Thyroid gland (tissue), 4 donors: Measurements from ENCODE around the gene CRTC3. TPM values are rescaled to one million over a fixed set of nuclear protein-coding genes. Genes with fewer than 3 reads are reported as not detected.

Experiments
- DNase-seq, 2 donors: peaks; one replicate each; pipeline ENCODE4 v3.0.0-alpha.2; 2019
- H3K27ac ChIP-seq, 3 donors: fragments of 200-600 bp; sonication (generic); 1 replicate in 2 of 3; 2 replicates in 1 of 3; pipeline ENCODE4 v1.5.1; 2016 to 2019; ENCODE audit warnings: mild to moderate bottlenecking in 1 of 3, moderate library complexity in 1 of 3
- H3K27me3 ChIP-seq: fragments of 200-600 bp; sonication (generic); one replicate; pipeline ENCODE4 v1.5.1; 2019
- H3K36me3 ChIP-seq, 2 donors: fragments of 200-600 bp; sonication (generic); one replicate each; pipeline ENCODE4 v1.5.1; 2016 to 2019
- H3K4me1 ChIP-seq, 2 donors: fragments of 200-600 bp; sonication (generic); one replicate each; pipeline ENCODE4 v1.5.1; 2017 to 2019
- H3K4me3 ChIP-seq, 3 donors: fragments of 200-600 bp; sonication (generic); replicated peaks in 1 of 3; 1 replicate in 2 of 3; 2 replicates in 1 of 3; pipeline ENCODE4 v1.5.1; 2016; ENCODE audit warnings: mild to moderate bottlenecking in 1 of 3
- H3K9me3 ChIP-seq: fragments of 200-600 bp; sonication (generic); one replicate; pipeline ENCODE4 v1.5.1; 2017
- POLR2A ChIP-seq, 2 donors: fragments of 450-650 bp; IDR thresholded peaks; one replicate each; pipeline ENCODE4 v1.6.1; 2017; ENCODE audit warnings: antibody characterized with exemption in 2 of 2, mild to moderate bottlenecking in 2 of 2, moderate library complexity in 1 of 2
- WGBS, 2 donors: methylation state at CpG; one replicate each; pipeline ENCODE4 v1.1.5; 2017; 5-methylcytosine and 5-hydroxymethylcytosine counted together
- intact Hi-C: fragments of 100-400 bp; cut with DNase I; formaldehyde crosslinking; loops from one replicate; pipeline ENCODE4 v1.15.1; 2023
- total RNA-seq, 4 donors: library from RNA; depleted of rRNA; stranded (reverse); fragments of >200 nt; gene quantifications; one replicate each; pipeline ENCODE4 v1.2.3, GENCODE V29; 2016
- TF ChIP-seq, protein P1 (sequence below), 6 experiments: fragments of 200-600 bp in 3 of 6; fragments of 450-650 bp in 3 of 6; sonication (generic) in 3 of 6; IDR thresholded peaks; one replicate each; pipeline ENCODE4 v1.5.1; 2016 to 2019; ENCODE audit warnings: antibody characterized with exemption in 6 of 6, mild to moderate bottlenecking in 2 of 6, inconsistent platforms in 1 of 6, moderate library complexity in 1 of 6

Gene CRTC3
- total RNA-seq, 4 donors from 2014 or later = 49.4 to 76.0 (median 62.6) TPM

DNA sequence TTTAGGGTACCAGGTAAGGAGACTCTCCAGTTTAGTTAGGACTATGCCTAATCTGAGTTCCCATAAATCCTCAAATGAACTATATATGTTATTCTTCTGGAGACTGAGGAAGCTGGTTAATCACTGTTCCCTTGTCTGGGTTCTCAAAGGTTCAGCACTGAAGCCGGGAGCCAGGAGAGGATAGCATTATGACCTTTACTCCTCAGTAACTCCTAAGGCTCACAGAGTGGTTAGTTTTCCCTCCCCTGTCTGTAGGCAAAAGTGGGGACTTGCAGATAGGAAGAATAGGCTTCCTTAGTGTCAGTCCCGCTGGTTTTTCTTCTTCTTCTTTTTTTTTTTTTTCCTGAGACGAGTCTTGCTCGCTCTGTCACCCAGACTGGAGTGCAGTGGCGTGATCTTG, 50.4 kb downstream of the CRTC3 start:
- no peak for DNase-seq
- Histone ChIP-seq H3K36me3 (no peaks in the 10 kb centered on the region), H3K27me3 (no peaks in the 10 kb centered on the region), H3K4me1 (peaks cover 28 to 42% of the 10 kb centered on the region in 2 donors), H3K4me3 (no peak overlapping the region), H3K9me3 (no peaks in the 10 kb centered on the region), H3K27ac (peak overlapping the region; percentile 19 to 70 (median 66))
- no peak for TF ChIP-seq POLR2A (IDR thresholded peaks at IDR 0.05)
- TF ChIP-seq, protein P1, sequence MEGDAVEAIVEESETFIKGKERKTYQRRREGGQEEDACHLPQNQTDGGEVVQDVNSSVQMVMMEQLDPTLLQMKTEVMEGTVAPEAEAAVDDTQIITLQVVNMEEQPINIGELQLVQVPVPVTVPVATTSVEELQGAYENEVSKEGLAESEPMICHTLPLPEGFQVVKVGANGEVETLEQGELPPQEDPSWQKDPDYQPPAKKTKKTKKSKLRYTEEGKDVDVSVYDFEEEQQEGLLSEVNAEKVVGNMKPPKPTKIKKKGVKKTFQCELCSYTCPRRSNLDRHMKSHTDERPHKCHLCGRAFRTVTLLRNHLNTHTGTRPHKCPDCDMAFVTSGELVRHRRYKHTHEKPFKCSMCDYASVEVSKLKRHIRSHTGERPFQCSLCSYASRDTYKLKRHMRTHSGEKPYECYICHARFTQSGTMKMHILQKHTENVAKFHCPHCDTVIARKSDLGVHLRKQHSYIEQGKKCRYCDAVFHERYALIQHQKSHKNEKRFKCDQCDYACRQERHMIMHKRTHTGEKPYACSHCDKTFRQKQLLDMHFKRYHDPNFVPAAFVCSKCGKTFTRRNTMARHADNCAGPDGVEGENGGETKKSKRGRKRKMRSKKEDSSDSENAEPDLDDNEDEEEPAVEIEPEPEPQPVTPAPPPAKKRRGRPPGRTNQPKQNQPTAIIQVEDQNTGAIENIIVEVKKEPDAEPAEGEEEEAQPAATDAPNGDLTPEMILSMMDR (IDR thresholded peaks at IDR 0.05) = no peak
- intact Hi-C loops = no loop called here
- WGBS, 2 donors = 62 to 71% methylated on average over 5 of the region's 5 CpGs

GRCh38 chr15:90580541-90580940, 50.8 kb downstream of the CRTC3 start:
- no peak for TF ChIP-seq POLR2A (IDR thresholded peaks at IDR 0.05)
- TF ChIP-seq, protein P1 (IDR thresholded peaks at IDR 0.05) = no peak
- DNase-seq = peak in 1 of 2 donors; percentile 12
- no peaks in the 10 kb centered on the region for H3K36me3 ChIP-seq
- WGBS, 2 donors = 71 to 81% methylated on average over 7 of the region's 7 CpGs
- H3K9me3 ChIP-seq = no peaks in the 10 kb centered on the region
- intact Hi-C loops = no loop called here
- H3K4me1 ChIP-seq = peaks cover 28 to 42% of the 10 kb centered on the region in 2 donors
- H3K4me3 ChIP-seq = no peak overlapping the region
- peak overlapping the region; percentile 19 to 70 (median 66) for H3K27ac ChIP-seq
- no peaks in the 10 kb centered on the region for H3K27me3 ChIP-seq

GRCh38 chr15:90580946-90581345, 51.2 kb downstream of the CRTC3 start:
- Histone ChIP-seq H3K36me3 (no peaks in the 10 kb centered on the region), H3K27me3 (no peaks in the 10 kb centered on the region), H3K4me1 (peaks cover 28 to 42% of the 10 kb centered on the region in 2 donors), H3K27ac (peak overlapping the region; percentile 12 to 70 (median 66)), H3K9me3 (no peaks in the 10 kb centered on the region), H3K4me3 (no peak overlapping the region)
- WGBS, 2 donors = 71 to 85% methylated on average over 3 of the region's 3 CpGs
- no peak for TF ChIP-seq POLR2A (IDR thresholded peaks at IDR 0.05)
- TF ChIP-seq, protein P1 (IDR thresholded peaks at IDR 0.05) = no peak
- intact Hi-C loops = no loop called here
- DNase-seq = no peak

DNA sequence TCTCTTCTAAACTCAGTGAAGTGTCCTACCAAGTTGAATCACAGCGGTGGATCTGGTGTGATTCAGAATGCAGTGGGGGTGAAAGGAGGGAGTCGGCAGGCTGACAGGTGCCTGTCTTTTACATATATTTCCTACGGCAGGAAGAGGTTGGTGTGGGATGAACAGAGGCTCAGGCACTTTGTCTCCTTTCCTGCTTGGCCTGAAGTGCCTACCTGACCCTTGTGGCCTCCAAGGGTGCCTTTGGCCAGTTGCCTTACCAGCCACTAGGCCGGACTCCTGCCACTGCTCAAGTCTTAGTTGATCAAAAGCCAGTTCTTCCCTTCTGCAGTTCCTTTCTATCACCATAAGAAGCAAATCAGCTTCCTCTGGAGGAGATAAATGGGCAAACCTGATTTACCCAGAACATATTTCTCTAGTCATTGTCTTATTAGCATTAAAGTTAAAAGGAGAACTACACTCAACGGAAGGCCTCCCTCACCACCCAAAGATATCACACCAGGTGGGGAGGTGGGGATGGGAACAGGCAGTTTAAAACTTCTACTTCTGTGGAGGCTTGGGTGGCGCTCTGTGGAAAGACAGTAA, 52.1 kb downstream of the CRTC3 start:
- peak overlapping the region; percentile 12 to 70 (median 66) for H3K27ac ChIP-seq
- TF ChIP-seq, protein P1 (IDR thresholded peaks at IDR 0.05) = no peak
- no peak for TF ChIP-seq POLR2A (IDR thresholded peaks at IDR 0.05)
- intact Hi-C loops = no loop called here
- H3K9me3 ChIP-seq = no peaks in the 10 kb centered on the region
- peak; percentile 48 to 53 for DNase-seq
- no peak overlapping the region for H3K4me3 ChIP-seq
- 48 to 56% methylated on average over 6 of the region's 6 CpGs for WGBS, 2 donors
- no peaks in the 10 kb centered on the region for H3K27me3 ChIP-seq
- H3K4me1 ChIP-seq = peaks cover 28 to 38% of the 10 kb centered on the region in 2 donors
- H3K36me3 ChIP-seq = no peaks in the 10 kb centered on the region

- TF ChIP-seq POLR2A (IDR thresholded peaks at IDR 0.05) = no peak
- TF ChIP-seq, protein P1 (IDR thresholded peaks at IDR 0.05) = no peak
- Histone ChIP-seq H3K4me3 (no peak overlapping the region), H3K9me3 (no peaks in the 10 kb centered on the region), H3K27ac (peak overlapping the region in 2 of 3 donors; percentile 66 to 70), H3K36me3 (no peaks in the 10 kb centered on the region), H3K4me1 (peaks cover 28 to 38% of the 10 kb centered on the region in 2 donors), H3K27me3 (no peaks in the 10 kb centered on the region)
- WGBS, 2 donors = 82 to 92% methylated on average over 2 of the region's 2 CpGs
- intact Hi-C loops = no loop called here
- DNase-seq = no peak
Observed at GRCh38 chr15:90582553-90582952, 52.8 kb downstream of the CRTC3 start.
